H1 (cell line): Measurements from ENCODE around the gene ISY1. TPM values are rescaled to one million over a fixed set of nuclear protein-coding genes. Genes with fewer than 3 reads are reported as not detected.

Experiments
- BCL11A ChIP-seq, 2 experiments: IDR thresholded peaks; one replicate each; pipeline ENCODE4 v1.6.1; 2011; ENCODE audit warnings: low read depth in 2 of 2, low read length in 2 of 2, mild to moderate bottlenecking in 2 of 2
- CHD7 ChIP-seq: fragments of 300-600 bp; sonication (generic); IDR thresholded peaks from 2 replicates; pipeline ENCODE4 v1.7.1; 2012; ENCODE audit warnings: low read length, moderate library complexity, mild to moderate bottlenecking, inconsistent platforms; ENCODE audit not compliant: insufficient replicate concordance
- TBP ChIP-seq: IDR thresholded peaks from 2 replicates; pipeline ENCODE4 v1.6.1; 2011; ENCODE audit warnings: low read depth, low read length, improper control_type of control experiment
- ZNF274 ChIP-seq: IDR thresholded peaks from 2 replicates; pipeline ENCODE4 v1.7.0; 2012; ENCODE audit warnings: low read length, borderline replicate concordance; ENCODE audit errors: extremely low read depth
- polyA plus RNA-seq, 7 experiments: library from polyadenylated mRNA; depleted of rRNA in 3 of 7; stranded (reverse) in 5 of 7; unstranded in 2 of 7; fragments of >200 nt in 5 of 7; fragments of 200-250 nt in 2 of 7; gene quantifications; 1 replicate in 5 of 7; 2 replicates in 1 of 7; 4 replicates in 1 of 7; pipeline versions ENCODE4 v1.2.1 to v1.2.3, GENCODE V29; 2011 to 2013; ENCODE audit warnings: missing spikeins in 2 of 7, mixed read lengths in 2 of 7
- total RNA-seq: library from RNA; stranded (reverse); fragmentation: NEBNext Ultra II Directional; extraction: Animal tissue kit (Norgen Biotek cat#: 25700); gene quantifications from 2 replicates; pipeline ENCODE4 v1.2.1, GENCODE V29; 2021

ISY1 gene
- total and polyA plus RNA-seq, 2 of the 8 experiments (the other 6 are each of a cell fraction or from before 2014, with no cell fraction given): 16.6 to 38.7 TPM

GRCh38 chr3:129166579-129167332 is 5.9 kb upstream of the ISY1 start (continued):
- TF ChIP-seq ZNF274 (no peak), BCL11A (IDR thresholded peaks at IDR 0.05; ENCODE audit: low read depth in 2 of 2, low read length in 2 of 2) (no peak), TBP (no peak), CHD7 (no peak)
